H1 (cell line): ENCODE measurements around the gene PKIB. TPM values are rescaled to one million over a fixed set of nuclear protein-coding genes. Genes with fewer than 3 reads are reported as not detected.

Experiments
- CTCF ChIA-PET: fragments of 300-600 bp; sonication (Branson Sonifier 250); formaldehyde crosslinking; loops from one replicate; lab custom pipeline; 2021; ENCODE audit not compliant: partially characterized antibody; lab: Charles Lee
- POLR2A ChIA-PET: fragments of 300-600 bp; sonication (Branson Sonifier 250); formaldehyde crosslinking; loops from one replicate; lab custom pipeline; 2021; ENCODE audit warnings: inconsistent platforms; ENCODE audit not compliant: partially characterized antibody; lab: Charles Lee
- DNase-seq, 2 experiments: peaks; one replicate each; pipeline versions ENCODE4 v3.0.0 to v3.0.0-alpha.2; 2010 to 2022; ENCODE audit warnings: low spot score in 2 of 2, low read depth in 1 of 2, mixed read lengths in 1 of 2
- FAIRE-seq: peaks from 2 replicates; lab custom pipeline; 2011; peaks lifted over from hg19 to GRCh38; lab: Jason Lieb, UNC
- H2AFZ ChIP-seq: 2 replicates; pipeline ENCODE4 v1.8.1; 2012; ENCODE audit warnings: low read length, inconsistent platforms
- H2AK5ac ChIP-seq: 2 replicates; pipeline ENCODE4 v1.6.1; 2013; ENCODE audit warnings: low read depth, low read length
- H2BK120ac ChIP-seq: replicated peaks from 2 replicates; pipeline ENCODE3; 2013; ENCODE audit warnings: low read depth, low read length, inconsistent platforms
- H2BK12ac ChIP-seq: 2 replicates; pipeline ENCODE4 v1.6.1; 2013; ENCODE audit warnings: low read depth, low read length
- H2BK15ac ChIP-seq: 2 replicates; pipeline ENCODE4 v1.6.1; 2013; ENCODE audit warnings: low read length
- H2BK20ac ChIP-seq: 2 replicates; pipeline ENCODE4 v1.6.1; 2013; ENCODE audit warnings: low read length
- H2BK5ac ChIP-seq: 2 replicates; pipeline ENCODE4 v1.6.1; 2013; ENCODE audit warnings: low read depth, low read length
- H3K14ac ChIP-seq: 2 replicates; pipeline ENCODE4 v1.6.1; 2013; ENCODE audit warnings: inconsistent platforms; ENCODE audit not compliant: insufficient read length
- H3K18ac ChIP-seq: 2 replicates; pipeline ENCODE4 v1.6.1; 2013; ENCODE audit warnings: low read length; ENCODE audit errors: extremely low read depth
- H3K23ac ChIP-seq: 2 replicates; pipeline ENCODE4 v1.6.1; 2013; ENCODE audit warnings: inconsistent platforms; ENCODE audit not compliant: insufficient read length
- H3K23me2 ChIP-seq: 2 replicates; pipeline ENCODE4 v1.6.1; 2013; ENCODE audit warnings: low read depth, low read length
- H3K27ac ChIP-seq: 2 replicates; pipeline ENCODE4 v1.6.1; 2011; ENCODE audit warnings: low read depth, low read length, inconsistent platforms
- H3K27me3 ChIP-seq, 4 experiments: replicated peaks in 1 of 4; 1 replicate in 1 of 4; 2 replicates in 3 of 4; pipeline versions ENCODE4 v1.6.1 to v1.8.1; 2011 to 2013; ENCODE audit warnings: low read length in 3 of 4, mild to moderate bottlenecking in 3 of 4, inconsistent platforms in 2 of 4, mixed read lengths in 2 of 4, moderate library complexity in 1 of 4; ENCODE audit not compliant: control insufficient read depth in 3 of 4, insufficient read depth in 3 of 4; ENCODE audit errors: extremely low read depth in 1 of 4
- H3K36me3 ChIP-seq, 4 experiments: 2 replicates each; pipeline versions ENCODE4 v1.6.1 to v1.8.1; 2011 to 2013; ENCODE audit warnings: mild to moderate bottlenecking in 4 of 4, low read length in 3 of 4, moderate library complexity in 2 of 4, control low read depth in 1 of 4, inconsistent platforms in 1 of 4; ENCODE audit not compliant: insufficient read depth in 4 of 4, control insufficient read depth in 2 of 4
- H3K4ac ChIP-seq: replicated peaks from 2 replicates; pipeline ENCODE3; 2013; ENCODE audit warnings: low read length, low read depth, mixed read lengths, inconsistent platforms; ENCODE audit not compliant: insufficient read length
- H3K4me1 ChIP-seq, 4 experiments: replicated peaks in 1 of 4; 1 replicate in 1 of 4; 2 replicates in 3 of 4; pipeline versions ENCODE4 v1.6.1 to v1.8.1; 2011 to 2013; ENCODE audit warnings: low read length in 3 of 4, inconsistent platforms in 2 of 4, mixed read lengths in 1 of 4; ENCODE audit not compliant: insufficient read depth in 4 of 4, control insufficient read depth in 3 of 4
- H3K4me2 ChIP-seq, 2 experiments: 2 replicates each; pipeline versions ENCODE4 v1.6.1 to v1.8.1; 2011 to 2013; ENCODE audit warnings: low read depth in 2 of 2, low read length in 2 of 2, control low read depth in 1 of 2, inconsistent platforms in 1 of 2, mild to moderate bottlenecking in 1 of 2; ENCODE audit not compliant: insufficient read depth in 1 of 2
- H3K4me3 ChIP-seq, 4 experiments: fragments of 200-600, 300-600 bp in 1 of 4; sonication (generic), shearing (Covaris generic), sonication (Bioruptor Twin) in 1 of 4; 2 replicates each; pipeline versions ENCODE4 v1.5.1 to v1.8.1; 2011 to 2016; ENCODE audit warnings: low read length in 4 of 4, low read depth in 3 of 4, control low read depth in 2 of 4, inconsistent platforms in 2 of 4, mild to moderate bottlenecking in 2 of 4, mixed read lengths in 1 of 4, moderate library complexity in 1 of 4; ENCODE audit not compliant: insufficient read depth in 2 of 4; ENCODE audit errors: extremely low read depth in 1 of 4
- H3K56ac ChIP-seq: replicated peaks from 2 replicates; pipeline ENCODE3; 2013; ENCODE audit warnings: low read depth, mild to moderate bottlenecking, mixed read lengths, low read length, inconsistent platforms; ENCODE audit not compliant: insufficient read length
- H3K79me1 ChIP-seq: 2 replicates; pipeline ENCODE4 v1.6.1; 2013; ENCODE audit warnings: low read depth, low read length, control low read depth
- H3K79me2 ChIP-seq, 2 experiments: 2 replicates each; pipeline versions ENCODE4 v1.6.1 to v1.8.1; 2012 to 2013; ENCODE audit warnings: low read length in 2 of 2, mild to moderate bottlenecking in 2 of 2, inconsistent platforms in 1 of 2; ENCODE audit not compliant: insufficient read depth in 2 of 2, control insufficient read depth in 1 of 2
- H3K9ac ChIP-seq, 4 experiments: replicated peaks in 1 of 4; 1 replicate in 1 of 4; 2 replicates in 3 of 4; pipeline versions ENCODE4 v1.6.1 to v1.8.1; 2011 to 2013; ENCODE audit warnings: low read depth in 3 of 4, low read length in 3 of 4, control low read depth in 2 of 4, mild to moderate bottlenecking in 2 of 4, moderate library complexity in 2 of 4, inconsistent platforms in 1 of 4; ENCODE audit errors: extremely low read depth in 1 of 4
- H3K9me3 ChIP-seq, 2 experiments: 2 replicates each; pipeline versions ENCODE4 v1.6.1 to v1.8.1; 2012 to 2013; ENCODE audit warnings: mild to moderate bottlenecking in 2 of 2, moderate library complexity in 2 of 2, control low read depth in 1 of 2, inconsistent platforms in 1 of 2, low read depth in 1 of 2, low read length in 1 of 2, mixed read lengths in 1 of 2; ENCODE audit not compliant: insufficient read depth in 2 of 2
- H4K20me1 ChIP-seq, 2 experiments: replicated peaks in 1 of 2; 2 replicates each; pipeline versions ENCODE3 to v1.8.1; 2011 to 2013; ENCODE audit warnings: inconsistent platforms in 2 of 2, low read length in 2 of 2, mild to moderate bottlenecking in 1 of 2; ENCODE audit not compliant: insufficient read depth in 2 of 2, control insufficient read depth in 1 of 2
- H4K5ac ChIP-seq: 2 replicates; pipeline ENCODE4 v1.6.1; 2013; ENCODE audit warnings: low read length, low read depth, mixed read lengths, inconsistent platforms; ENCODE audit not compliant: insufficient read length
- H4K8ac ChIP-seq: 2 replicates; pipeline ENCODE4 v1.8.0; 2013; ENCODE audit warnings: mild to moderate bottlenecking, moderate library complexity, low read length, inconsistent platforms; ENCODE audit not compliant: insufficient read depth; ENCODE audit errors: extremely low read depth
- H4K91ac ChIP-seq: replicated peaks from 2 replicates; pipeline ENCODE3; 2013; ENCODE audit warnings: low read length, mixed read lengths, inconsistent platforms; ENCODE audit not compliant: insufficient read length
- CHD2 ChIP-seq: IDR thresholded peaks from 2 replicates; pipeline ENCODE4 v1.6.1; 2012; ENCODE audit warnings: low read length, improper control_type of control experiment
- CTCF ChIP-seq, 3 experiments: IDR thresholded peaks; 1 replicate in 2 of 3; 2 replicates in 1 of 3; pipeline versions ENCODE4 v1.5.1 to v1.6.1; 2011; ENCODE audit warnings: low read length in 3 of 3, mild to moderate bottlenecking in 3 of 3, inconsistent platforms in 2 of 3, low read depth in 1 of 3, moderate library complexity in 1 of 3; ENCODE audit not compliant: insufficient read depth in 1 of 3; ENCODE audit errors: control extremely low read depth in 1 of 3
- EZH2 ChIP-seq: fragments of 200-600 bp; sonication (generic); IDR thresholded peaks from 2 replicates; pipeline ENCODE4 v1.7.1; 2012; ENCODE audit warnings: low read depth, mild to moderate bottlenecking, moderate library complexity, low read length, inconsistent platforms; ENCODE audit not compliant: severe bottlenecking
- HDAC2 ChIP-seq, 2 experiments: fragments of 300-600 bp in 1 of 2; sonication (generic) in 1 of 2; IDR thresholded peaks; 2 replicates each; pipeline ENCODE4 v1.6.1; 2011 to 2012; ENCODE audit warnings: low read depth in 2 of 2, low read length in 2 of 2, mild to moderate bottlenecking in 2 of 2, moderate library complexity in 2 of 2, borderline replicate concordance in 1 of 2, inconsistent platforms in 1 of 2
- PHF8 ChIP-seq: fragments of 200-600 bp; sonication (generic); conservative IDR thresholded peaks from 2 replicates; pipeline ENCODE4 v1.7.1; 2012; ENCODE audit warnings: low read depth, mild to moderate bottlenecking, inconsistent platforms, low read length, moderate library complexity
- POU5F1 ChIP-seq: IDR thresholded peaks from 2 replicates; pipeline ENCODE4 v1.6.1; 2011; ENCODE audit warnings: low read depth, mild to moderate bottlenecking, low read length, moderate library complexity
- SP2 ChIP-seq: IDR thresholded peaks from 2 replicates; pipeline ENCODE4 v1.6.1; 2012; ENCODE audit warnings: mild to moderate bottlenecking, low read length, inconsistent platforms
- SUZ12 ChIP-seq: fragments of 200-600 bp; sonication (generic); IDR thresholded peaks from 2 replicates; pipeline ENCODE4 v1.6.1; 2012; ENCODE audit warnings: mild to moderate bottlenecking, inconsistent platforms, low read length, moderate library complexity, mixed read lengths
- WGBS, 2 experiments: shearing (Covaris generic) in 1 of 2; methylation state at CpG; one replicate each; pipeline versions ENCODE4 v1.1.6 to v1.1.7; 2013 to 2015; ENCODE audit warnings: low lambda C conversion rate in 2 of 2, mixed read lengths in 2 of 2, inconsistent platforms in 1 of 2, low coverage in 1 of 2, missing lambda C conversion rate in 1 of 2; ENCODE audit not compliant: insufficient replicate concordance in 2 of 2, insufficient coverage in 1 of 2, insufficient read length in 1 of 2; ENCODE audit errors: extremely low coverage in 1 of 2, missing lambda C conversion rate in 1 of 2; 5-methylcytosine and 5-hydroxymethylcytosine counted together
- polyA plus RNA-seq, 7 experiments: library from polyadenylated mRNA; depleted of rRNA in 3 of 7; stranded (reverse) in 5 of 7; unstranded in 2 of 7; fragments of >200 nt in 5 of 7; fragments of 200-250 nt in 2 of 7; gene quantifications; 1 replicate in 5 of 7; 2 replicates in 1 of 7; 4 replicates in 1 of 7; pipeline versions ENCODE4 v1.2.1 to v1.2.3, GENCODE V29; 2011 to 2013; ENCODE audit warnings: missing spikeins in 2 of 7, mixed read lengths in 2 of 7
- total RNA-seq: library from RNA; stranded (reverse); fragmentation: NEBNext Ultra II Directional; extraction: Animal tissue kit (Norgen Biotek cat#: 25700); gene quantifications from 2 replicates; pipeline ENCODE4 v1.2.1, GENCODE V29; 2021

PKIB gene
- total and polyA plus RNA-seq, 2 of the 8 experiments (the other 6 are each of a cell fraction or from before 2014, with no cell fraction given), result 13.5 to 73.3 TPM

- peaks cover 0 to 32% (median 20%) of the 10 kb centered on the region in 4 experiments; a peak in 6 of 7 replicates for H3K27me3 ChIP-seq
- no peaks in the 10 kb centered on the region for H3K79me1 ChIP-seq
- H3K4me2 ChIP-seq, result peak overlapping the region; percentile 94 to 100
- H3K9ac ChIP-seq, result peak overlapping the region in 2 of 4 experiments; percentile 31 to 45; a peak in 5 of 7 replicates
- H3K18ac ChIP-seq, result no peak overlapping the region; the same call in 1 of the 2 replicates
- no peak overlapping the region for H3K27ac ChIP-seq
- H2AFZ ChIP-seq, result peak overlapping the region; percentile 88
- FAIRE-seq (no peak), DNase-seq (peak; percentile 33 to 72)
- peaks cover 0 to 3% of the 10 kb centered on the region in 2 experiments for H4K20me1 ChIP-seq
- H3K9me3 ChIP-seq, result no peaks in the 10 kb centered on the region
- H3K23ac ChIP-seq, result no peak overlapping the region
- H4K5ac ChIP-seq, result no peak overlapping the region
- H3K56ac ChIP-seq, result no peak overlapping the region
- H3K4me1 ChIP-seq, result peaks cover 0 to 3% (median 0%) of the 10 kb centered on the region in 4 experiments; a peak in 4 of 7 replicates
- no peak overlapping the region for H2AK5ac ChIP-seq
- 0 out of 2 replicates have a peak overlapping the region, but pooled peaks have one; percentile 37 for H4K8ac ChIP-seq
- CTCF ChIA-PET, result interaction anchor here (0.8 to 2.4 kb wide), 8 partner anchors 9 to 227 kb away, joined by 3 to 9 read pairs (median 4); no protein-coding TSS in a partner anchor
- no peaks in the 10 kb centered on the region for H3K79me2 ChIP-seq
- no peaks in the 10 kb centered on the region for H3K36me3 ChIP-seq
- H3K23me2 ChIP-seq, result peaks cover 13% of the 10 kb centered on the region
- H3K4me3 ChIP-seq, result peak overlapping the region; percentile 48 to 81 (median 70); a peak in 7 of 8 replicates
- H2BK120ac ChIP-seq, result no peak overlapping the region
- WGBS, 2 experiments, result 8% methylated on average over 42 of the region's 42 CpGs; no CpG with 5 or more reads in 1 of the 2 experiments
- H2BK15ac ChIP-seq, result no peak overlapping the region
- H3K14ac ChIP-seq, result no peak overlapping the region
- POLR2A ChIA-PET, result interaction anchor here (0.9 kb wide), 1 partner anchor 129 kb away, joined by 3 read pairs; no protein-coding TSS in a partner anchor
- H4K91ac ChIP-seq, result no peak overlapping the region
- no peak overlapping the region for H2BK5ac ChIP-seq
- H2BK12ac ChIP-seq, result 0 out of 2 replicates have a peak overlapping the region, but pooled peaks have one; percentile 39
- H3K4ac ChIP-seq, result no peak overlapping the region
- no peak overlapping the region for H2BK20ac ChIP-seq
- TF ChIP-seq CTCF (IDR thresholded peaks at IDR 0.05; ENCODE audit: control extremely low read depth in 1 of 3, insufficient read depth in 1 of 3, low read depth in 1 of 3, low read length in 3 of 3), result peak in 1 of 3 experiments; percentile 29; a peak in 1 of 4 replicates
- TF ChIP-seq SP2, result no peak
- TF ChIP-seq POU5F1, result no peak
- TF ChIP-seq EZH2, result peak; percentile 44
- TF ChIP-seq SUZ12, result peak; percentile 68; the same call in 1 of the 2 replicates
- TF ChIP-seq CHD2, result no peak
- no peak for TF ChIP-seq PHF8
- TF ChIP-seq HDAC2 (IDR thresholded peaks at IDR 0.05; ENCODE audit: borderline replicate concordance in 1 of 2, low read depth in 2 of 2, low read length in 2 of 2), result 0 out of 4 replicates have a peak, but pooled peaks of 1 of the 2 experiments have one; percentile 4
These were observed 668 bp downstream of the PKIB start for GRCh38 chr6:122610690-122611455.
